ENCODE measurements around the gene OR1I1.

Gene OR1I1

GRCh38 chr19:15129856-15130585 lies 48.0 kb downstream of the OR1I1 start:
- no peak for TF ChIP-seq REST (IDR thresholded peaks at IDR 0.05; ENCODE audit: insufficient replicate concordance, low read depth)
- TF ChIP-seq CTCF (IDR thresholded peaks at IDR 0.05; ENCODE audit: insufficient read depth, low read length) = no peak
- TF ChIP-seq SPI1 (IDR thresholded peaks at IDR 0.05; ENCODE audit: borderline replicate concordance, low read depth) = no peak
- TF ChIP-seq GABPA (IDR thresholded peaks at IDR 0.05; ENCODE audit: low read depth) = no peak
- no peak for TF ChIP-seq POLR2AphosphoS5 (IDR thresholded peaks at IDR 0.05; ENCODE audit: low read depth)
- H3K27me3 ChIP-seq (ENCODE audit: insufficient read depth, poor library complexity, severe bottlenecking) = no peaks in the 10 kb centered on the region
- no peak overlapping the region for H3K4me3 ChIP-seq (replicated peaks; ENCODE audit: insufficient read depth, low read length)
- no peak overlapping the region for H3K27ac ChIP-seq (replicated peaks)
- no peak for DNase-seq (ENCODE audit: low read depth in 1 of 2, low spot score in 1 of 2)

GRCh38 chr19:15136234-15136954 lies 54.4 kb downstream of the OR1I1 start:
- Histone ChIP-seq H3K4me3 (replicated peaks; ENCODE audit: insufficient read depth, low read length) (no peak overlapping the region), H3K27ac (replicated peaks) (no peak overlapping the region), H3K27me3 (ENCODE audit: insufficient read depth, poor library complexity, severe bottlenecking) (no peaks in the 10 kb centered on the region)
- DNase-seq (ENCODE audit: low read depth in 1 of 2, low spot score in 1 of 2) = no peak
- TF ChIP-seq CTCF (IDR thresholded peaks at IDR 0.05; ENCODE audit: insufficient read depth, low read length) (no peak), SPI1 (IDR thresholded peaks at IDR 0.05; ENCODE audit: borderline replicate concordance, low read depth) (no peak), GABPA (IDR thresholded peaks at IDR 0.05; ENCODE audit: low read depth) (no peak), POLR2AphosphoS5 (IDR thresholded peaks at IDR 0.05; ENCODE audit: low read depth) (no peak), REST (IDR thresholded peaks at IDR 0.05; ENCODE audit: insufficient replicate concordance, low read depth) (no peak)

- H3K4me3 ChIP-seq (replicated peaks; ENCODE audit: insufficient read depth, low read length) = no peak overlapping the region
- H3K27ac ChIP-seq (replicated peaks) = no peak overlapping the region
- no peaks in the 10 kb centered on the region for H3K27me3 ChIP-seq (ENCODE audit: insufficient read depth, poor library complexity, severe bottlenecking)
These were observed 55.8 kb downstream of the OR1I1 start for GRCh38 chr19:15137777-15138176.

More at GRCh38 chr19:15137777-15138176, 55.8 kb downstream of the OR1I1 start:
- no peak for DNase-seq (ENCODE audit: low read depth in 1 of 2, low spot score in 1 of 2)
- TF ChIP-seq POLR2AphosphoS5 (IDR thresholded peaks at IDR 0.05; ENCODE audit: low read depth) = no peak
- TF ChIP-seq SPI1 (IDR thresholded peaks at IDR 0.05; ENCODE audit: borderline replicate concordance, low read depth) = no peak
- no peak for TF ChIP-seq GABPA (IDR thresholded peaks at IDR 0.05; ENCODE audit: low read depth)
- TF ChIP-seq CTCF (IDR thresholded peaks at IDR 0.05; ENCODE audit: insufficient read depth, low read length) = no peak
- TF ChIP-seq REST (IDR thresholded peaks at IDR 0.05; ENCODE audit: insufficient replicate concordance, low read depth) = no peak
